ENCODE results near the gene PPP1CA. TPM values are rescaled to one million over a fixed set of nuclear protein-coding genes. Genes with fewer than 3 reads are reported as not detected.

PPP1CA gene
- total RNA-seq, 1 donor, result 169 TPM

DNA sequence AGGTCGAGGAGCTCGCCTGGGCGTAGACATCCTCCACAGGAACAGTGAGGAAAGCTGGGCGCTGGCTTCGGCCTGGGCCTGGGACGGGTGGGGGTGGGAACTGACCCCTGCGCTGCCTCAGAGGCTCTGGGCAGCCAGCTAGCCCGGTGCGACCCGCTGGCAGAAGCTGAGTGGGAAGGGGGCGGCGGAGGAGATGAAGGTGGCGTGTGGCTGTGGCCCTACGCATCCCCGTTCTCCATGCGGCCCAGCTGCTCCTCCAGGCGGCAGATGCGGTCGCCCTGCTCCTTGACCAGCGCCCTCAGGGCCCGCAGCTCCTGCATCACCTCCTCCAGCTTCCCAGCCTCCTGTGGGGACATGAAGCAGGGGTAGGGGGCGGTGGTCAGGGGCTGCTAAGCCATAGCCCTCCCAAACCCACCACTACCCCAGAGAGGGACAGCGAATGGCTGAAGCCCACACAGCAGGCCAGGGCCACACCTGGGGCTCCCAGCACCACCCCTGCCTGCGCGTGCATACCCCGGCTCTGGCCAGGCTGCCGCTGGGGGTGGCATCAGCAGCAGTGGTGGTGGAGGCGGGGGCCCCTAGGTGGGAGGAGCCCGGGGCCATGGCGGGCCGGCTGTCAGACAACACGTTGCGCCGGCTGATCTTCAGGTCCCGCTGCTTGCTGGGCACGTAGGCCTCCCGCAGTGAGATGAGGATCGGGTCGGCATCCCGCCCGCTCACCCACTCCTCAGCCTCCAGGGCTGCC is 36.7 kb upstream of the PPP1CA start:
- DNase-seq (ENCODE audit: insufficient read length, low spot score, missing footprints), result no peak
- no peak overlapping the region for H3K4me3 ChIP-seq (ENCODE audit: insufficient read depth, low read length)
- H3K27me3 ChIP-seq (ENCODE audit: insufficient read depth, low read length), result no peaks in the 10 kb centered on the region
- H3K4me2 ChIP-seq (ENCODE audit: insufficient read depth, low read length), result no peak overlapping the region
- H3K27ac ChIP-seq (ENCODE audit: low read depth, low read length), result no peak overlapping the region
- peaks cover 18% of the 10 kb centered on the region for H3K79me2 ChIP-seq (ENCODE audit: insufficient read depth, low read length)
- H4K20me1 ChIP-seq (ENCODE audit: insufficient read depth, low read length), result peaks cover 10% of the 10 kb centered on the region
- TF ChIP-seq, protein P1, sequence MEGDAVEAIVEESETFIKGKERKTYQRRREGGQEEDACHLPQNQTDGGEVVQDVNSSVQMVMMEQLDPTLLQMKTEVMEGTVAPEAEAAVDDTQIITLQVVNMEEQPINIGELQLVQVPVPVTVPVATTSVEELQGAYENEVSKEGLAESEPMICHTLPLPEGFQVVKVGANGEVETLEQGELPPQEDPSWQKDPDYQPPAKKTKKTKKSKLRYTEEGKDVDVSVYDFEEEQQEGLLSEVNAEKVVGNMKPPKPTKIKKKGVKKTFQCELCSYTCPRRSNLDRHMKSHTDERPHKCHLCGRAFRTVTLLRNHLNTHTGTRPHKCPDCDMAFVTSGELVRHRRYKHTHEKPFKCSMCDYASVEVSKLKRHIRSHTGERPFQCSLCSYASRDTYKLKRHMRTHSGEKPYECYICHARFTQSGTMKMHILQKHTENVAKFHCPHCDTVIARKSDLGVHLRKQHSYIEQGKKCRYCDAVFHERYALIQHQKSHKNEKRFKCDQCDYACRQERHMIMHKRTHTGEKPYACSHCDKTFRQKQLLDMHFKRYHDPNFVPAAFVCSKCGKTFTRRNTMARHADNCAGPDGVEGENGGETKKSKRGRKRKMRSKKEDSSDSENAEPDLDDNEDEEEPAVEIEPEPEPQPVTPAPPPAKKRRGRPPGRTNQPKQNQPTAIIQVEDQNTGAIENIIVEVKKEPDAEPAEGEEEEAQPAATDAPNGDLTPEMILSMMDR (IDR thresholded peaks at IDR 0.05; ENCODE audit: extremely low read depth, low read depth, low read length), result no peak
- peaks cover 16% of the 10 kb centered on the region for H3K36me3 ChIP-seq (ENCODE audit: insufficient read depth, low read length)
- no peaks in the 10 kb centered on the region for H3K9me3 ChIP-seq (ENCODE audit: low read depth, low read length)
- H3K4me1 ChIP-seq (ENCODE audit: insufficient read depth, low read length), result peaks cover 7% of the 10 kb centered on the region
- no peak overlapping the region for H2AFZ ChIP-seq (ENCODE audit: low read length)

GRCh38 chr11:67437809-67438157 is 36.1 kb upstream of the PPP1CA start:
- Histone ChIP-seq H3K27ac (ENCODE audit: low read depth, low read length) (no peak overlapping the region), H3K79me2 (ENCODE audit: insufficient read depth, low read length) (peaks cover 15% of the 10 kb centered on the region)

GRCh38 chr11:67437082-67437808 is 35.6 kb upstream of the PPP1CA start, which contains the start of gene PTPRCAP:
TSS of gene PTPRCAP (minus strand) at chr11:67437682. CDS start at chr11:67437619, 63 bp downstream.
- Histone ChIP-seq H3K27me3 (ENCODE audit: insufficient read depth, low read length) (no peaks in the 10 kb centered on the region), H3K4me2 (ENCODE audit: insufficient read depth, low read length) (no peak within 1 kb of the TSS), H3K4me1 (ENCODE audit: insufficient read depth, low read length) (peaks cover 3% of the 10 kb centered on the region), H4K20me1 (ENCODE audit: insufficient read depth, low read length) (peaks cover 5% of the 10 kb centered on the region), H3K79me2 (ENCODE audit: insufficient read depth, low read length) (peaks cover 10% of the 10 kb centered on the region), H3K9me3 (ENCODE audit: low read depth, low read length) (no peaks in the 10 kb centered on the region), H2AFZ (ENCODE audit: low read length) (no peak within 1 kb of the TSS), H3K27ac (ENCODE audit: low read depth, low read length) (no peak within 1 kb of the TSS), H3K4me3 (ENCODE audit: insufficient read depth, low read length) (no peak within 1 kb of the TSS), H3K36me3 (ENCODE audit: insufficient read depth, low read length) (peaks cover 24% of the 10 kb centered on the region)
- no peak for DNase-seq (ENCODE audit: insufficient read length, low spot score, missing footprints)
- TF ChIP-seq, protein P1 (IDR thresholded peaks at IDR 0.05; ENCODE audit: extremely low read depth, low read depth, low read length), result no peak

More at GRCh38 chr11:67437809-67438157, 36.1 kb upstream of the PPP1CA start:
- no peak overlapping the region for H2AFZ ChIP-seq (ENCODE audit: low read length)
- no peak overlapping the region for H3K4me2 ChIP-seq (ENCODE audit: insufficient read depth, low read length)
- no peaks in the 10 kb centered on the region for H3K27me3 ChIP-seq (ENCODE audit: insufficient read depth, low read length)
- H3K9me3 ChIP-seq (ENCODE audit: low read depth, low read length), result no peaks in the 10 kb centered on the region
- peaks cover 7% of the 10 kb centered on the region for H3K4me1 ChIP-seq (ENCODE audit: insufficient read depth, low read length)
- DNase-seq (ENCODE audit: insufficient read length, low spot score, missing footprints), result no peak
- TF ChIP-seq, protein P1 (IDR thresholded peaks at IDR 0.05; ENCODE audit: extremely low read depth, low read depth, low read length), result no peak
- no peak overlapping the region for H3K4me3 ChIP-seq (ENCODE audit: insufficient read depth, low read length)
- H3K36me3 ChIP-seq (ENCODE audit: insufficient read depth, low read length), result peaks cover 21% of the 10 kb centered on the region
- H4K20me1 ChIP-seq (ENCODE audit: insufficient read depth, low read length), result peaks cover 10% of the 10 kb centered on the region

GRCh38 chr11:67436459-67437081 is 34.9 kb upstream of the PPP1CA start:
- Histone ChIP-seq H3K4me3 (ENCODE audit: insufficient read depth, low read length) (no peak overlapping the region), H3K27ac (ENCODE audit: low read depth, low read length) (no peak overlapping the region), H3K9me3 (ENCODE audit: low read depth, low read length) (no peaks in the 10 kb centered on the region), H4K20me1 (ENCODE audit: insufficient read depth, low read length) (peaks cover 4% of the 10 kb centered on the region), H2AFZ (ENCODE audit: low read length) (no peak overlapping the region), H3K4me2 (ENCODE audit: insufficient read depth, low read length) (no peak overlapping the region), H3K36me3 (ENCODE audit: insufficient read depth, low read length) (peaks cover 31% of the 10 kb centered on the region), H3K27me3 (ENCODE audit: insufficient read depth, low read length) (no peaks in the 10 kb centered on the region), H3K79me2 (ENCODE audit: insufficient read depth, low read length) (peaks cover 5% of the 10 kb centered on the region), H3K4me1 (ENCODE audit: insufficient read depth, low read length) (no peaks in the 10 kb centered on the region)
- TF ChIP-seq, protein P1 (IDR thresholded peaks at IDR 0.05; ENCODE audit: extremely low read depth, low read depth, low read length), result no peak
- peak; percentile 89 for DNase-seq (ENCODE audit: insufficient read length, low spot score, missing footprints)
